ENCODE results near the gene JPT2. TPM values are rescaled to one million over a fixed set of nuclear protein-coding genes. Genes with fewer than 3 reads are reported as not detected.
A peak's percentile ranks its signal among the peaks of the same experiment; 100 is the strongest.

JPT2 gene
- total and polyA plus RNA-seq, 3 experiments from 2014 or later: 12.5 to 106 (median 106) TPM

DNA sequence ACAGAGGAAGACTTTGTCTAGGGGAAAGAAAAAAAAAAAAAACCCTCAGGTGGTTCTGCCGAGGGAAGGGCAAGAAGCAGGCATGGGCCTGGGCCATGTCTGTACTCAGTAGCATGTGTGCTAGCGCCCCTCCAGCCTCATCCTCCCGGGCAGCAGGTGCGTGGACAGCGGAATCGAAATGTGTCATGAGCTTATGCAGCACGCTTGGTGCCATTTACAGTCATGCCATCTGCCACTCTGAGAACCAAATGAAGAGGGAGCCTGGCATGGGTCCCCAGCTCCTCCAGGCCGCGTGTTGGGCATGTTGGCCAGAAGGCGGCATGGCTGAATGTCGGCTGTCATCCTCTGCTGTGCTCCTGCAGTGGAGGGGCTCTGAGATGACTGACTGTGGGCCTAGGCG, 34.6 kb upstream of the JPT2 start:
- CTCF ChIA-PET: no interaction called here
- H3K27ac ChIP-seq (ENCODE audit: low read depth, low read length): no peak overlapping the region
- no peak for DNase-seq

DNA sequence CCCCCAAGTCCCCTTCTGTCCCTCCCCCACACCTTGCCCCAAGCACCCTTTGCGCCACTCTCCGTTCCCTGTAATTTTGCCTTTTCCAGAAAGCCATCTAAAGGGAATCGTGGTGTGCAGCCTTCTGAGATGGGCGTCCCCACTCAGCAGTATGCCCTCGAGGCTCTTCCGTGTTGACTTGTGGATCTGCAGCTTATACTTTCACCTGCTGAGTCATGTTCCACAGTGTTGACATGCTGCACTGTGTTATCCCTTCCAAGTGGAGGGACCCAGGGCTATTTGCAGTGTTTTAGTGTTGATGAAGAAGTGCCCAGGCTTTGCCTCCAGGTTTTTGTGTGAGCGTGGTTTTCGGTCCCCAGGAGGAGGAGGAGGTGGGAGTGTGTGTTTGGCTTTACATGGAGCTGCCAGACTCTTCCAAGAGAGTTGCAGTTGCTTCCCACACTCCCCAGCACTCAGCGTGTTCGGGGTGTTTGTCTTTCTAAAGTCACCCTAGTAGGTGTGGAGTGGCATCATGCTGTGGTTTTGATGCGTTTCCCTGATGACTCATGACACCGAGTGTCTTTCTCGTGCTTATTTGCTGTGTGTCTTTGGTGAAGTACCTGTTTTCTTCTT, 32.1 kb upstream of the JPT2 start:
- Histone ChIP-seq H3K27me3 (ENCODE audit: insufficient read depth, low read length, poor library complexity, severe bottlenecking) (no peaks in the 10 kb centered on the region), H3K4me3 (ENCODE audit: low read length) (no peak overlapping the region), H3K36me3 (ENCODE audit: insufficient read depth, low read length) (peaks cover 14% of the 10 kb centered on the region), H3K9me3 (ENCODE audit: low read length) (no peaks in the 10 kb centered on the region), H3K27ac (ENCODE audit: low read depth, low read length) (peak overlapping the region; percentile 61), H3K4me1 (ENCODE audit: insufficient read depth, low read length) (peaks cover 6% of the 10 kb centered on the region)
- H3K9me3 Mint-ChIP-seq: no peaks in the 10 kb centered on the region
- CTCF ChIA-PET: no interaction called here
- peaks cover 0 to 73% (median 26%) of the 10 kb centered on the region in 3 donors for H3K36me3 Mint-ChIP-seq
- no peak for DNase-seq
- no peak overlapping the region for H3K4me3 Mint-ChIP-seq
- peak overlapping the region; percentile 20 to 86 (median 52) for H3K27ac Mint-ChIP-seq
- peaks cover 16 to 18% (median 17%) of the 10 kb centered on the region in 3 donors for H3K4me1 Mint-ChIP-seq
- POLR2A ChIA-PET: no interaction called here
- no peaks in the 10 kb centered on the region for H3K27me3 Mint-ChIP-seq

More for the DNA sequence above, 34.6 kb upstream of the JPT2 start:
- Histone ChIP-seq H3K36me3 (ENCODE audit: insufficient read depth, low read length) (peaks cover 23% of the 10 kb centered on the region), H3K4me1 (ENCODE audit: insufficient read depth, low read length) (peaks cover 6% of the 10 kb centered on the region), H3K4me3 (ENCODE audit: low read length) (no peak overlapping the region), H3K27me3 (ENCODE audit: insufficient read depth, low read length, poor library complexity, severe bottlenecking) (no peaks in the 10 kb centered on the region), H3K9me3 (ENCODE audit: low read length) (no peaks in the 10 kb centered on the region)
- Mint-ChIP-seq H3K4me1 (peaks cover 16 to 20% (median 17%) of the 10 kb centered on the region in 3 donors), H3K27ac (peak overlapping the region in 1 of 8 donors; percentile 55), H3K4me3 (no peak overlapping the region), H3K27me3 (no peaks in the 10 kb centered on the region), H3K36me3 (peaks cover 4 to 84% (median 27%) of the 10 kb centered on the region in 3 donors), H3K9me3 (no peaks in the 10 kb centered on the region)
- POLR2A ChIA-PET: no interaction called here

DNA sequence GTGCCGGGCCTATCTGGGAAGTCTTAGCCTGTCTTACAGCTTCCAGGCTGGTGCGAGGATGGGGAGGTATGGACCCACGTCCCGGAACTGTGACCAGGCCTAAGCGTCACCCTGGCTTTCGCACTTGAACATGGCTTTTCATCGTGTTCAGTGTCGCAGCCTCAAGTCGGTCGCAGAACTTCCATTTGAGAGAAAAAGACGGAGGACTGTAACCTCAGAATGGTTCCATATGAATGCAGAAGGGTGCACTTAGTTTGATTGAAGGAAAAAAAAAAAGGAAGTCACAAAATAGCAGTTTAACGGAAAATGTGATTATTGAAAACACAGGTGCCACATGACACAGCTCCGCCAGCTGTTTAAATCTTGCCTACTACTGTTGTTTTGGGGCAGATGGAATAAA, 30.2 kb upstream of the JPT2 start:
- peak overlapping the region in 1 of 8 donors; percentile 52 for H3K27ac Mint-ChIP-seq
- CTCF ChIA-PET: no interaction called here

DNA sequence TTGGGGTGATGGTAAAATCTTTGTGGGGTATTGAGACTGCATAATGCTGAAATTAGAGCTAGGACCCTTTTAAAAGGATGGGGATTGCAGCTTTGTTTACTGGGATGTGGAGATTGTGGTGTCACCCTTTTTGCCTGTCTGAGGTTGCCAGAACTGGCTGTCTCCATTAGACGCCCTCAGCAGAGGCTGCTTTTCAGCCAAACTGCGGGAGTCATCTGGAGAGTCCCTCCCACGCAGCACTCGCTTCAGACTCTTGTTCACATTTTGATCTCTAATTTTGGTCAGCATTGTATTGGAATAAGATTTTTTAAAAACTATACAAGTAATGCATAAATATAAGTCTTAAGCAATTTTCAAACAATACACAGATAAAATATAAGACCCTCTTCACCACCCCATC, 27.9 kb upstream of the JPT2 start:
- Histone ChIP-seq H3K27ac (ENCODE audit: low read depth, low read length) (no peak overlapping the region), H3K27me3 (ENCODE audit: insufficient read depth, low read length, poor library complexity, severe bottlenecking) (no peaks in the 10 kb centered on the region), H3K4me3 (ENCODE audit: low read length) (no peak overlapping the region), H3K9me3 (ENCODE audit: low read length) (no peaks in the 10 kb centered on the region), H3K36me3 (ENCODE audit: insufficient read depth, low read length) (peaks cover 27% of the 10 kb centered on the region), H3K4me1 (ENCODE audit: insufficient read depth, low read length) (peaks cover 6% of the 10 kb centered on the region)
- Mint-ChIP-seq H3K36me3 (peaks cover 6 to 67% (median 25%) of the 10 kb centered on the region in 3 donors), H3K9me3 (no peaks in the 10 kb centered on the region), H3K4me3 (no peak overlapping the region), H3K27me3 (no peaks in the 10 kb centered on the region), H3K27ac (peak overlapping the region in 1 of 8 donors; percentile 23), H3K4me1 (peaks cover 14 to 17% (median 16%) of the 10 kb centered on the region in 3 donors)
- CTCF ChIA-PET: interaction anchor here (0.6 to 1.3 kb wide), 2 partner anchors 73 to 1191 kb away, joined by 3 to 4 read pairs; no protein-coding TSS in a partner anchor
- DNase-seq: no peak
- POLR2A ChIA-PET: no interaction called here

More for the DNA sequence above, 30.2 kb upstream of the JPT2 start:
- Mint-ChIP-seq H3K36me3 (peaks cover 0 to 72% (median 26%) of the 10 kb centered on the region in 3 donors), H3K4me3 (no peak overlapping the region), H3K27me3 (no peaks in the 10 kb centered on the region), H3K4me1 (peaks cover 16 to 18% (median 17%) of the 10 kb centered on the region in 3 donors), H3K9me3 (no peaks in the 10 kb centered on the region)
- H3K36me3 ChIP-seq (ENCODE audit: insufficient read depth, low read length): peaks cover 24% of the 10 kb centered on the region
- no peaks in the 10 kb centered on the region for H3K27me3 ChIP-seq (ENCODE audit: insufficient read depth, low read length, poor library complexity, severe bottlenecking)
- POLR2A ChIA-PET: no interaction called here
- H3K4me3 ChIP-seq (ENCODE audit: low read length): no peak overlapping the region
- no peak overlapping the region for H3K27ac ChIP-seq (ENCODE audit: low read depth, low read length)
- peaks cover 6% of the 10 kb centered on the region for H3K4me1 ChIP-seq (ENCODE audit: insufficient read depth, low read length)
- H3K9me3 ChIP-seq (ENCODE audit: low read length): no peaks in the 10 kb centered on the region
- DNase-seq: no peak

DNA sequence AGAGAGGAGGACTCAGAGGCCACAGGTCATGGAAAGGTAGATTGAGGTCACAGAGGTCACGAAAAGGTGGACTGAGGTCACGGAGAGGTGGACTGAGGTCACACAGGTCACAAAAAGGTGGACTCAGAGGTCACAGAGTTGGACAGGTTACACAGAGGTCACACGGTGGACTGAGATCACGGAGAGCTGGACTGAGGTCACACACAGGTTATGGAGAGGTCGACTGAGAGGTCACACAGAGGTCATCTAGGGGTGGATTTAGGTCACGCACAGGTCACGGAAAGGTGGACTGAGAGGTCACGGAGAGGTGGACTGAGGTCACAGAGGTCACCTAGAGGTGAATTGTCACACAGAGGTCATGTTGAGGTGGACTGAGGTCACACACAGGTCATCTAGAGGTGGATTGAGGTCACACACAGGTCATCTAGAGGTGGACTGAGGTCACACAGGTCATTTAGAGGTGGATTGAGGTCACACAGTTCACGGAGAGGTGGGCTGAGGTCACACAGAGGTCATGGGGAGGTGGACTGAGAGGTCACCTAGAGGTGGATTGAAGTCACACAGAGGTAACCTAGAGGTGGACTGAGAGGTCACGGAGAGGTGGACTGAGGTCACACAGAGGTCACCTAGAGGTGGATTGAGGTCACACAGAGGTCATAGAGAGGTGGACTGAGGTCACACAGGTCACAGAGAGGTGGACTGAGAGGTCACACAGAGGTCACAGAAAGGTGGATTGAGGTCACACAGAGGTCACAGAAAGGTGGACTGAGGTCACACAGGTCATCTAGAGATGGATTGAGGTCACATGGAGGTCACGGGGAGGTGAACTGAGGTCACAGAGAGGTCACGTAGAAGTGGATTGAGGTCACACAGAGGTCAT, 26.7 kb upstream of the JPT2 start:
- ChIA-PET CTCF (interaction anchor here (0.6 to 2.0 kb wide), 2 partner anchors 55 to 1192 kb away, joined by 4 read pairs; partner anchors contain the start of gene MAPK8IP3), POLR2A (no interaction called here)
- peak overlapping the region in 3 of 8 donors; percentile 14 to 77 (median 29) for H3K27ac Mint-ChIP-seq
- Histone ChIP-seq H3K4me3 (ENCODE audit: low read length) (no peak overlapping the region), H3K4me1 (ENCODE audit: insufficient read depth, low read length) (peaks cover 1% of the 10 kb centered on the region), H3K27ac (ENCODE audit: low read depth, low read length) (no peak overlapping the region), H3K27me3 (ENCODE audit: insufficient read depth, low read length, poor library complexity, severe bottlenecking) (no peaks in the 10 kb centered on the region), H3K9me3 (ENCODE audit: low read length) (no peaks in the 10 kb centered on the region), H3K36me3 (ENCODE audit: insufficient read depth, low read length) (peaks cover 22% of the 10 kb centered on the region)
- DNase-seq: no peak
- H3K4me1 Mint-ChIP-seq: peaks cover 5 to 6% (median 6%) of the 10 kb centered on the region in 3 donors
- H3K4me3 Mint-ChIP-seq: no peak overlapping the region
- peaks cover 6 to 63% (median 22%) of the 10 kb centered on the region in 3 donors for H3K36me3 Mint-ChIP-seq
- no peaks in the 10 kb centered on the region for H3K27me3 Mint-ChIP-seq
- H3K9me3 Mint-ChIP-seq: no peaks in the 10 kb centered on the region

DNA sequence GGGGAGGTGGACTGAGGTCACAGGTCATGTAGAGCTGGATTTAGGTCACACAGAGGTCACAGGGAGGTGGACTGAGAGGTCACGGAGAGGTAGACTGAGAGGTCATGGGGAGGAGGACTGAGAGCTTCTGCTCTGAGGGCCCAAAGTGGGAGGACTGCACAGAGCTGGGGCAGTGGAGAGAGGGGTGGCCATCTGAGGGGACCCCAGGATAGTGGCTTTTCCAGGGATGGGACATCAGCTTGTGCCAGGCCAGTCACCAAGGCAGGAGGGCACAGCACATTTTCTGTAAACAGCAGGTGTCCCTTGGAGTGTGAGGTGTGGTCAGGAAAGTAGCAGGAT, 26.1 kb upstream of the JPT2 start:
- H3K27ac Mint-ChIP-seq: peak overlapping the region in 1 of 8 donors; percentile 77
- H3K4me3 ChIP-seq (ENCODE audit: low read length): no peak overlapping the region
- H3K9me3 ChIP-seq (ENCODE audit: low read length): no peaks in the 10 kb centered on the region
- H3K27me3 Mint-ChIP-seq: no peaks in the 10 kb centered on the region
- no peak overlapping the region for H3K4me3 Mint-ChIP-seq
- no peaks in the 10 kb centered on the region for H3K27me3 ChIP-seq (ENCODE audit: insufficient read depth, low read length, poor library complexity, severe bottlenecking)
- DNase-seq: no peak
- H3K9me3 Mint-ChIP-seq: no peaks in the 10 kb centered on the region
- peaks cover 22% of the 10 kb centered on the region for H3K36me3 ChIP-seq (ENCODE audit: insufficient read depth, low read length)
- H3K27ac ChIP-seq (ENCODE audit: low read depth, low read length): no peak overlapping the region
- no peaks in the 10 kb centered on the region for H3K4me1 ChIP-seq (ENCODE audit: insufficient read depth, low read length)
- H3K36me3 Mint-ChIP-seq: peaks cover 6 to 58% (median 19%) of the 10 kb centered on the region in 3 donors
- H3K4me1 Mint-ChIP-seq: no peaks in the 10 kb centered on the region
- CTCF ChIA-PET: interaction anchor here (2.0 kb wide), 1 partner anchor 54 kb away, joined by 4 read pairs; the partner anchor contains the start of gene MAPK8IP3
- POLR2A ChIA-PET: no interaction called here

DNA sequence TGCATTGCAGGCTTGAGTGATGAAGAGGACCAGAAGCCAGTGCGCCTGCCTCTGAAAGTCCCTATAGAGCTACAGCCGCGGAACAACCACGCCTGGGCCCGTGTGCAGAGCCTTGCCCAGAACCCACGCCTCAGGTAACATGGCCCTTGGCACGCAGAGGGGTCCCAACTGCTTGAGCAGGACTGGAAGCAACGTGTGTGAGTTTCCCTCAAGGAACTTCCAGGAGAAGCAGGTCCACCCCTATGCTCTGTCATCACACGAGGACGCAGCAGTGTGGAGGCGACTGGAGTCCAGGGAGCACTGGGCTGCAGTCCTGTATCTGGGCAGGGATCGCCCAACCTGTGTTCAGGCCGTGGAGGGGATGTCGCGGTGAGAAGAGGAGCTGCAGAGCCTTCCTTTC, 25.1 kb upstream of the JPT2 start:
- no peak overlapping the region for H3K27ac Mint-ChIP-seq
- H3K27me3 Mint-ChIP-seq: no peaks in the 10 kb centered on the region
- H3K27ac ChIP-seq (ENCODE audit: low read depth, low read length): no peak overlapping the region
- H3K4me1 Mint-ChIP-seq: no peaks in the 10 kb centered on the region
- no peak for DNase-seq
- ChIA-PET POLR2A (no interaction called here), CTCF (interaction anchor here (2.0 kb wide), 1 partner anchor 53 kb away, joined by 4 read pairs; the partner anchor contains the start of gene MAPK8IP3)
- H3K4me3 ChIP-seq (ENCODE audit: low read length): no peak overlapping the region
- H3K4me1 ChIP-seq (ENCODE audit: insufficient read depth, low read length): no peaks in the 10 kb centered on the region
- no peaks in the 10 kb centered on the region for H3K9me3 Mint-ChIP-seq
- no peak overlapping the region for H3K4me3 Mint-ChIP-seq
- no peaks in the 10 kb centered on the region for H3K27me3 ChIP-seq (ENCODE audit: insufficient read depth, low read length, poor library complexity, severe bottlenecking)
- peaks cover 6 to 62% (median 16%) of the 10 kb centered on the region in 3 donors for H3K36me3 Mint-ChIP-seq
- H3K36me3 ChIP-seq (ENCODE audit: insufficient read depth, low read length): peaks cover 22% of the 10 kb centered on the region
- no peaks in the 10 kb centered on the region for H3K9me3 ChIP-seq (ENCODE audit: low read length)
